GM19468 (cell line): Measurements from ENCODE around the gene PTH2.
"Not testable (repeated sequence)": the region's sequence is repeated elsewhere in the genome, so short reads cannot be mapped to it uniquely, and the experiment has no call there.

ENCODE experiments used
- ATAC-seq: cut with Tn5 transposase; IDR thresholded peaks from one replicate; pipeline ENCODE4 v1.9.1; 2021; ENCODE audit warnings: mild to moderate bottlenecking, moderate library complexity, moderate number of reproducible peaks; ENCODE audit not compliant: unreplicated experiment; ENCODE audit errors: extremely low read depth

The PTH2 gene

DNA sequence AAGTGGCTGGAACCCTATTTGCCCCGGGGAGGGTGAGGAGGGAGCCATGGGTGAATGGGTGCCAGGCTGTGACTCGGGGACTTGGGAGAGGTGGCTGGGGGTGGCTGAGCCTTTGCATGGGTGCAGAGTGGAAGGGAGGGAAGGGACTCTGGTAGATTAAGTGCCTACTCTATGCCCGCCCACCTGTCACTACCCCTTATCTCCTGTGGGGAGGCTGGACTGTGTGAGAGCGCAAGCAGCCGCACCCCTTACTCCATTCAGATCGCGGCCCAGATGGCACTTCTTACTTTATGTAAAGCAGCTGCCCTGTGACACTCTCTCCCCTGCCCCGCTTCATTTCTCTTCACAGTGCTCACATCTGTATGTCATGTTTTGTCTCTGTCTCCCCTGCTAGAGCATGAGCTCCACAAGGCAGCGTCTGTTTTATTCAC, 32.3 kb downstream of the PTH2 start:
- no peak for ATAC-seq

DNA sequence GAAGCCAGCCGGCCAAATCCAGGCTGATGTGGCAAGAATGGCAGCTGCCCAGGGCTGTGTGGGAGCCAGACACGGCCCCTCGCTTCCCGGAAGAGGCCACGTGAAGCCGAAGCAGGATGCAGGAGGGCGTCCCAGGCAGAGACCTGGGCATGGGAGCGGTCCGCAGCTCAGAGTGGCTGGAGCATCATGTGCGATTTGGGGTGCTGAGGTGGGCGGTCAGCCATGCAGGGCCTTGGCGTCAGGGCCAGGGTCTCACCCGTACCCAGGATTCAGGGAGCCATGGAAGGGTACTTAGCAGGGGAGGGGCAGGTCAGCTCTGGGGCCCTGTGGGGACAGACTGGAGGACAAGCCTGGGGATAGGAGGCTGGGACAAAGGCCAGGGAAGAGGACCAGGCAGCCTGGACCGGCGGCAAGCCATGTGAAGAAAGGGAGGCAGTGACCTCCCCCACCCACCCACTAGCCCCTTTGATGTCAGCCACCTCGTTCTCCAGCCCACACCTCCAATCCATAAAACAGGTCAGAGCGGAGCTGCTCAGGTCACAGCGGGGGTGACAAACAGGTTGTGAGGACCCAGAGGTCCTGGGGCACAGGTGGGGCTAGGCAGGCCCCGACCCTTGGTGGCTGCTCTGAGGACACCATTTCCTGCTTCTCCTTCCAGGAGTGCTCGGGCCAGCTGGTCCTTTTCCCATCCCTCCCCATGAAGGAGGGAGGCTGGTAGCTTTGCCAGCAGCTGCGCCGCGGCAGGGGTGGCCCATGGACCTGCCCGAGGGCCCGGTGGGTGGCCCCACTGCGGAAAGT, 32.9 kb downstream of the PTH2 start:
- ATAC-seq, result no peak

DNA sequence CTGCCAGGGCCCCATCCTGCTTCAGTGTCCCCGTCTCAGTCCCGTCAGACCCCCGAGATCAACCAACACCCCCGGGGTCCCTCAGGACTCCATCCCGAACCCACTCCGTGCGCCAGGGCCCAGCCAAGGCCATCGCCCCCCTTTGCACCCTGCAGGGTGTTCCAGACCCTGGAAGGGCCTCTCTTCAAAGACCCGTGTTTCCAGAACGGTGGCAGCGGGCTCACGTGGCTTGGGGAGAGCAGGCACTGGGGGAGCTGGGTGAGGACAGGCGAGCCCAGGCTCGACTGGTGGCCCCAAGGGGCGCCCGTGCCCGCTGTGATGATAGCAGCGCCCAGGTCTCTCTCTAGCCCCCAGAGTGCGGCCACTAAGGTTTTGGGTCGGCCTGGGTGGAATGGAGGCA, 33.8 kb downstream of the PTH2 start:
- ATAC-seq, result no peak

DNA sequence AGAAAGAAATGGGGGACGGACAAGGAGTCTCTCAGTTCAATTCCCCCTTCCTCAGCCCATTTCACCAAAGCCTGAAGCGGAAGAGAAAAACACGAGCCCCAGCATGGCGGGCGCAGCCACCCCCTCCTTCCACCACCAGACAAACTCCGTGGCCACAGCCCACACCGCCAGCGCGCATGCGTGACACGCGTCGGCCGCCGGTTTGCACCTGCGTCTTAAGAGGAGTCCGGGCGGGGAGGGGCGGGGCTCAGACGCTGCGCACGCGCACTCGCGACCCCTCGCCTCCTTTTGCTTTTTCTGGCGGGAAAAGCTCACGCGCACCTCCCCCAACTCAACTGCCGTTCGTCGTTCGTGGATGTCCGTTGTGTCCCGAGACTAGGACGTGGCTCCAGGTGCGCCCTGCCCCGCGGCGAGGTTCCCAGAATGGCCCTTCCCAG, 35.3 kb downstream of the PTH2 start, which contains the start of gene KASH5:
Gene KASH5, plus strand, starts transcription at position 314 of the 437 bp plus-strand sequence. CDS start 2,635 bp downstream, outside the sequence.
- ATAC-seq, result no peak

DNA sequence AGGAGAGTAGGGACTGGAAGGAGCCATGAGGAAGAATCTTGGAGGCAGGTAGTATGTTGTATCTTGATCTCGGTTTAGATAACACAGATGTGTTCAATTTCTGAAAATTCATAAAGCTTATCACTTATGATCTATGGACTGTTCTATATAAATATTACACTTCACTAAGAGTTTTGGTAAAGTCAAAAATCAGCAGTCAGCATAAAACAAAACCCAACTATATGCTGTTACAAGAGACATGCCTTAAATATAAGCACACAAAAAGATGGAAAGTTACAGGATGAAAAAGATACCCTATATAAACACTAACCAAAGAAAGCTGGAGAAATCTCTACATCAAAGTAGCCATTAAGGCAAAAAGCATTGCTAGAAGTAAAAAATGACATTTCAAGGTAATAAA, 39.6 kb downstream of the PTH2 start:
- no peak for ATAC-seq

DNA sequence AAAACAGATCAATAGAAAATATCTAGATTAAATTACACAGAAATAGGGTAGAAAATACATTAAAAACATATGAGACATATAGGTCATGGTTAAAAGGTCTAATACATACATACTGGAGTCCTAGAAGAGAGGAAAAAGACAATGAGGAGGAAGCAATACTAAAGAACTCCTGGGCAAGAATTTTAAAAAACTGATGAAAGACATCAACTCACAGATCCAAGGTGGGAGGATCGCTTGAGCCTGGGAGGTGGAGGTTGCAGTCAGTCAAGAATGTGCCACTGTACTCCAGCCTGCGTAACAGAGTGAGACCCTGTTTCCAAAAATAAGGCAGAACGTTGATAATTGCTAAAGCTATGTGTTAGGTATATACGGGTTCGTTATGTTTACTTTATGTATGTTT, 40.6 kb downstream of the PTH2 start:
- ATAC-seq, result no peak

DNA sequence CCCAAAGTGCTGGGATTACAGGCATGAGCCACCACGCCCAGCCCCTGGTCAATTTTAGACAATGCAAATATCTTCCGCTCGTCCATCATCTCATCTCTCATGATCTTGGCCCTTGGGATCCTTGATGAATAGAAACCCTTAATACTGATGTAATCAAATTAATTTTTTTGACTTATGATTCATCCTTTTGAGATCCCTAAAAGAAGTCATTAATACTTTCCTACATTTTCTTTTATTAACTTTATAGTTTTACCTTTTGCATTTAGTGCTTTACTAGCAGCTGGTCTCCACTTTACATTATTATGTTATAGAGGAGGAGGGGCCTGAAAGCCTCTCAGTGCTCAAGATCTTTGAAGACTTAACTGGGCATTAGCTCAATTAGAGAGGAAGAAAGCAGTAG, 42.9 kb downstream of the PTH2 start:
- no peak for ATAC-seq

DNA sequence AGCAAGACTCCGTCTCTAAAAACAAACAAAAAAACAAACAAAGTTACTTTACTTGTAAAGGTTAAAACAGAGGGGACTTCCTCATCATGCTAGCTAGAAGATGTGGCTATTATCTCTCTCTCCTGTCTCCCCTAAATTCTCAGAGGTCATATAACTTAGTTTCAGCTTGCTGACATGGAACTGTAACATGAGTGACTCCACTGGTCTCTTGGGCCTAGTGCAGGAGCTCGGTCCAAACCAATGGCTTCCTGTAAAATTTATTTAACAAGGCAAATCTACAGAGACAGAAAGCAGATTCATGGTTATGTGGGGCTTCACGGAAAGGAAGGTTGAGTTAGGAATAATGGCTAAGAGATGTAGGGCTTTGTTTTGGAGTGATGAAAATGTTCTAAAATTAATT, 44.7 kb downstream of the PTH2 start:
- ATAC-seq, result no peak

DNA sequence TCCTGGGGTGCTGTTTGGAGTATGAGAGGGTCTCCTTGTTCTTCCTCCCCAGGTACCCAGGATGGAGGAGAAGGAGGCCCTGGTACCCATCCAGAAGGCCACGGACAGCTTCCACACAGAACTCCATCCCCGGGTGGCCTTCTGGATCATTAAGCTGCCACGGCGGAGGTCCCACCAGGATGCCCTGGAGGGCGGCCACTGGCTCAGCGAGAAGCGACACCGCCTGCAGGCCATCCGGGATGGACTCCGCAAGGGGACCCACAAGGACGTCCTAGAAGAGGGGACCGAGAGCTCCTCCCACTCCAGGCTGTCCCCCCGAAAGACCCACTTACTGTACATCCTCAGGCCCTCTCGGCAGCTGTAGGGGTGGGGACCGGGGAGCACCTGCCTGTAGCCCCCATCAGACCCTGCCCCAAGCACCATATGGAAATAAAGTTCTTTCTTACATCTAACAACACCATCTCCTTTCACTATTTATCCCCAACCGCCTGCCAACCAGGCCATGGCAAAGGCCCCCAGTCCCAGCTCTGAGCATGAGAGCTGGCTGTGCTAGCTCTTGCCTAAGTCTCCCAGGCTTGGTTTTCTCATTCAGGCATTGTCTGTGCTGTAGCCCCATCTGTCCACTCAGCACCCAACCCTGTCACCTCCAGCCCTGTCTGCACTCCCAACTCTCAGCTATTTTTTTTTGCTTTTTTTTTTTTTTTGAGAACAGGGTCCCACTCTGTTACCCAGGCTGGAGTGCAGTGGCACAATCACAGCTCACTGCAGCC, 48.4 kb downstream of the PTH2 start:
- ATAC-seq, result no peak

DNA sequence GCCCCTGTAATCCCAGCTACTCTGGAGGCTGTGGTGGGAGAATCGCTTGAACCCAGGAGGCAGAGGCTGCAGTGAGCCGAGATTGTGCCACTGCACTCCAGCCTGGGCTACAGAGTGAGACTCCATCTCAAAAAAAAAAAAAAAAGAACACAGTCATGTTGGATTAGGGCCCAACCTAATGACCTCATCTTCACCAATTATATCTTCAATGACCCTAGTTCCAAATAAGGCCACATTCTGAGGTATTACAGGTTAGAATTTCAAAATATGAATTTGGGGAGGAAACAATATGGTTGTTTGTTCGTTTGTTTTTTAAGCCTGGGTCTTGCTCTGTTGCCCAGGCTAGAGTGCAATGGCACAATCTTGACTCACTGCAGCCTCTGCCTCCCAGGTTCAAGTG, 50.1 kb downstream of the PTH2 start:
- ATAC-seq, result not testable (repeated sequence)
